Lower leg skin (tissue), 4 donors: Measurements from ENCODE around the gene CTSH. TPM values are rescaled to one million over a fixed set of nuclear protein-coding genes. Genes with fewer than 3 reads are reported as not detected.
A peak's percentile ranks its signal among the peaks of the same experiment; 100 is the strongest.

Experiments used
- DNase-seq, 2 donors: peaks; one replicate each; pipeline ENCODE4 v3.0.0-alpha.2; 2019; ENCODE audit warnings: low spot score in 2 of 2
- H3K4me3 ChIP-seq: fragments of 200-600 bp; sonication (generic); 2 replicates; pipeline ENCODE4 v1.5.1; 2017; ENCODE audit warnings: mild to moderate bottlenecking, low read depth; ENCODE audit not compliant: poor library complexity, severe bottlenecking
- POLR2A ChIP-seq, 2 donors: fragments of 450-650 bp; IDR thresholded peaks; one replicate each; pipeline ENCODE4 v1.6.1; 2016 to 2017; ENCODE audit warnings: antibody characterized with exemption in 2 of 2, mild to moderate bottlenecking in 1 of 2, moderate library complexity in 1 of 2
- WGBS, 2 donors: methylation state at CpG; one replicate each; pipeline ENCODE4 v1.1.5; 2018; 5-methylcytosine and 5-hydroxymethylcytosine counted together
- intact Hi-C: fragments of 100-400 bp; cut with DNase I; formaldehyde crosslinking; loops from one replicate; pipeline ENCODE4 v1.15.0; 2023; ENCODE audit warnings: low total_unique reads
- total RNA-seq, 4 donors: library from RNA; depleted of rRNA; stranded (reverse); fragments of >200 nt; gene quantifications; one replicate each; pipeline ENCODE4 v1.1.0, GENCODE V29; 2016
- TF ChIP-seq, protein P1 (sequence below), 3 donors: fragments of 450-650 bp; IDR thresholded peaks; one replicate each; pipeline ENCODE4 v1.5.1; 2016; ENCODE audit warnings: antibody characterized with exemption in 3 of 3, mild to moderate bottlenecking in 3 of 3, moderate library complexity in 2 of 3

Gene CTSH
- total RNA-seq, 4 donors from 2014 or later = 213 to 518 (median 291) TPM

DNA sequence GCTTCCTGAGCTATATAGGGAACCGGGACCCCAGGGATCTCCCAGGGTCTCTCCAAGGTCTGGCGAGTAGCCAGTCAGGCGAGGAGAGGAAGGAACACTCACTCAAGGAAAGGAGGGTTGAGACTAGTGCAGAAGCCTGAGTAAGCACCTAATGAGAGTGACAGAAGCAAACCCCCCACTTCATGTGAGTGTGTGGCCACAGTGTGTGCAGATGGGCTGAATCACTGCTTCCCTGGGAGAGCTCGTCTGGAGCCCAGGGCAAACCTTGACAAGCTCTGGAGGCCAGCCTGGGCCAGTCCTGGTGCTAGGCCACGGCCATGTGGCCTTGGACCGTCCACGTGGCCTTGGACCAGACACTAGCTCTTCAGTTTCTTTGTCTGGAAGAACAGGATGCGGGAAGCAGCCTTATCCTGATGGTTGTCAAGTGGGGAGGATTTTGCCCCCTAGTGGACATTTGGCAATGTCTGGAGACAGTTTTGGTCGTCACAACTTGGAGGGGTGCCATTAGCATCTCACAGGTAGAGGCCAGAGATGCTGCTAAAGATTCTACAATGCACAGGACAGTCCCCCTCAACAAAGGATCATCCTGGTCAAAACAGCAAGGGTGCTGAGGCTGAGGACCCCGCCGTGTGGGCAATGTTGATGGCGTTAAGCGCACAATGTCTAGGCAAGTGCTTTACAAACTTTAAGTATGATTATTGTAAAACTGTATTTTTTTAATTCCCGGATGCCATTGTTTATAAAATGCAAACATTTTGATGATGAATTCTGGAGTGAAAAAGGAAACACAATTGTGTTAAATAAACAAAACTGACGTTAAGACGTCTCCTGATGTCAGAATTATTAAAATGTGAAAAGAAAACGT, 34.8 kb upstream of the CTSH start:
- 63 to 66% methylated on average over 15 to 16 of the region's 17 CpGs for WGBS, 2 donors
- intact Hi-C loops = no loop called here
- H3K4me3 ChIP-seq = no peak overlapping the region
- DNase-seq = no peak
- TF ChIP-seq, protein P1, sequence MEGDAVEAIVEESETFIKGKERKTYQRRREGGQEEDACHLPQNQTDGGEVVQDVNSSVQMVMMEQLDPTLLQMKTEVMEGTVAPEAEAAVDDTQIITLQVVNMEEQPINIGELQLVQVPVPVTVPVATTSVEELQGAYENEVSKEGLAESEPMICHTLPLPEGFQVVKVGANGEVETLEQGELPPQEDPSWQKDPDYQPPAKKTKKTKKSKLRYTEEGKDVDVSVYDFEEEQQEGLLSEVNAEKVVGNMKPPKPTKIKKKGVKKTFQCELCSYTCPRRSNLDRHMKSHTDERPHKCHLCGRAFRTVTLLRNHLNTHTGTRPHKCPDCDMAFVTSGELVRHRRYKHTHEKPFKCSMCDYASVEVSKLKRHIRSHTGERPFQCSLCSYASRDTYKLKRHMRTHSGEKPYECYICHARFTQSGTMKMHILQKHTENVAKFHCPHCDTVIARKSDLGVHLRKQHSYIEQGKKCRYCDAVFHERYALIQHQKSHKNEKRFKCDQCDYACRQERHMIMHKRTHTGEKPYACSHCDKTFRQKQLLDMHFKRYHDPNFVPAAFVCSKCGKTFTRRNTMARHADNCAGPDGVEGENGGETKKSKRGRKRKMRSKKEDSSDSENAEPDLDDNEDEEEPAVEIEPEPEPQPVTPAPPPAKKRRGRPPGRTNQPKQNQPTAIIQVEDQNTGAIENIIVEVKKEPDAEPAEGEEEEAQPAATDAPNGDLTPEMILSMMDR (IDR thresholded peaks at IDR 0.05) = peak in 1 of 3 donors; percentile 44
- TF ChIP-seq POLR2A (IDR thresholded peaks at IDR 0.05) = no peak

DNA sequence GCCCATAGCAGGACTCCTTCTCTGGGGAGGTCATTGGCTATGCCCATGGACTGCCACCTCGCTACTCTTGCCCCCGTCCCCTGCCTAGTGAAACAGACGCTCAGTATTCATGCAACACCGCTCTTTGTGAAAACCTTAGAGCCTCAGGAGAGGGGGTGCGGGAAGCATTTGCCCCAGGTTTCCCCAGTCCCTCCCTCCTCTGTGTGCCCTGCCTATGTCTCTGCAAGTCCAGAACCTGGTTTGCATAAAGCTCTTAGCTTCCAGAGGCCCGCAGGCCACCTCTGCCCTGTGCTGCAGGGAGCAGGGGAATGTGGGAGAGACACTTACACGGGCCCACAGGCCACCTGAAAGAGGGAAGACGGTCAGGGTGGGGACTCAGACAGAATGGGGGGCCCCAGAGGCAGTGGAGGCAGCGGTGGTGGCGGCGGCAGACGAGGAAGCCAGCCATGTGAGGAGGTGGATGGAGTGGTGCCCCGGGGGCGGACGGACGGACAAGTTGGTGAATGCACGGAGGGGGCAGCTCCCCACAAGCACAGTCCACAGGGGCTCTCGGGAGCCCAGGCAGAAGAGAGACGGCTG, 33.8 kb upstream of the CTSH start:
- WGBS, 2 donors = 81 to 90% methylated on average over 19 of the region's 19 CpGs
- intact Hi-C loops = no loop called here
- DNase-seq = no peak

GRCh38 chr15:78977591-78978347, 32.9 kb upstream of the CTSH start:
- WGBS, 2 donors = 90 to 91% methylated on average over 10 of the region's 10 CpGs
- intact Hi-C loops = no loop called here

More for the DNA sequence above, 33.8 kb upstream of the CTSH start:
- H3K4me3 ChIP-seq = no peak overlapping the region
- TF ChIP-seq POLR2A (IDR thresholded peaks at IDR 0.05) = no peak
- TF ChIP-seq, protein P1 (IDR thresholded peaks at IDR 0.05) = no peak

DNA sequence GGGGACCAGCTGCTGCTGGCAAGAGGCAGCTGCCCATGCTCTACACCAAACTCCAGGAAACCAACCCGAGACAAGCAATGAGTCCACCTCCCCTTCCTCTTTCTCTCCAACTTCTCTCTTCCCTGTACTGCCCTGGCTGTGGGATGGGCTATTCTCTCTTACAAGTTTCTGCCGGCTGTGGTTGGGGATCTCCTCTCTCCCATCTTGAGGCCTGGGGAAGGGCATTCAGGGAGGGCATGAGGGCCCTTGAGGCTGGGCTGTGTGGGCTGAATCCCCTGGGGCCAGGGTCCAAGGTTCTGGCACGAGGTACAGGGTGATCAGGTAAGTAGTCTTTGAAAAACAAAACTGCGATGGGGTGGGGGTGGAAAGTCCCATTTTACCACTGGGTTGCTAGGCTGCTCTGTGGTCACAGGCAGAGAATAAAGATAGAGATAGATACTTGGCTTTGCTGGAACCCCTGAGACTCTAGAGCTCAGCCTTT, 32.3 kb upstream of the CTSH start:
- no peak overlapping the region for H3K4me3 ChIP-seq
- TF ChIP-seq POLR2A (IDR thresholded peaks at IDR 0.05) = no peak
- TF ChIP-seq, protein P1 (IDR thresholded peaks at IDR 0.05) = no peak
- intact Hi-C loops = no loop called here
- WGBS, 2 donors = 79 to 80% methylated on average over 3 to 4 of the region's 4 CpGs
- DNase-seq = no peak

More at GRCh38 chr15:78977591-78978347, 32.9 kb upstream of the CTSH start:
- H3K4me3 ChIP-seq = no peak overlapping the region
- TF ChIP-seq, protein P1 (IDR thresholded peaks at IDR 0.05) = no peak
- no peak for TF ChIP-seq POLR2A (IDR thresholded peaks at IDR 0.05)
- no peak for DNase-seq

DNA sequence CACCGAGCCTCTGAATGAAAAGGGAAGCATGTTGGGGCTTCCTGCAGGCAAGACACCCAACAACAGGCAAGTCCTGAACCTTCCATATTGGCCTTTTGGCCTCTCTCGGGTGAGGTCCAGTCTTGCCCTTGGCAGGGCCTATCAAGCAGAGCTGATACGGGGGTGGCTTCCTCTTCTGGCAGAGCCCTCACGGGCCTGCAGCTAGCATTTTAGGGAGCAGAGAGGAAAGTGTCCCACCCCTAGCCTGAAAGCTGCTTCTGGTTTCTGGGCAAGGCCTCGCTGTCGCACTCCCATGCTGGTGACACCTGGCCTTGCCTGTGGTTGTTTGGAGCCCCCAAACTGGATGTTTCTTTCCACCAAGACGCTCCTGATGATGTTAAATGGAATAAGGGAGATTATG, 31.8 kb upstream of the CTSH start:
- intact Hi-C loops = no loop called here
- DNase-seq = no peak
- 87 to 97% methylated on average over 6 to 7 of the region's 7 CpGs for WGBS, 2 donors
- TF ChIP-seq, protein P1 (IDR thresholded peaks at IDR 0.05) = no peak
- TF ChIP-seq POLR2A (IDR thresholded peaks at IDR 0.05) = no peak
- H3K4me3 ChIP-seq = no peak overlapping the region
